ENCODE data around the gene ACKR2. TPM values are rescaled to one million over a fixed set of nuclear protein-coding genes. Genes with fewer than 3 reads are reported as not detected.

Gene ACKR2
- total and polyA plus RNA-seq, 2 of the 13 experiments (the other 11 are each of a cell fraction or from before 2014, with no cell fraction given) = 1.1 to 1.9 TPM

DNA sequence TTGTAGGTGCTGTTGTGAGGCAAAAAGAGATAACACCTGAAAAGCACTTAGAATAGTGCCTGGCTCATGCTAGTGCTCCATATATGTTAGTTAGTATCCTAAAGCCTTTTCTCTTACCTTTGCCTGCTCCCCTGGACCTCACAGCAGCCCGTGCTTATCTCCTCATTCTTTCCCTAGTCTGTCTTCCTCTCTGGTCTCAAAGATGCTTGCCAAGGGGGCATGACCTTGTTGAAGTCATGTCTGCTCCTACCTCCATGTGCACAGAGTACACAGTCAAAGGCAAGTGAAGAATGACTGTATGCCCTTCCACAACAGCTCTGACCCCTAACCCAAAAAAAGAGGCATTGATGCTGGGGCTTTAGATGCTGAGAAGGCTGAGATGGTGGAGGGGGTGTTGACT lies 67.2 kb downstream of the ACKR2 start:
- intact Hi-C loops (cut with micrococcal nuclease; ENCODE audit: unreplicated experiment) (no loop called here), in situ Hi-C loops (cut with HindIII; ENCODE audit: extremely low pct_ligation_motif_present, low pct_unique_long_range_greater_than_20kb) (loop anchor here (5.0 kb wide), 2 partner anchors 39 to 94 kb away; no protein-coding TSS in a partner anchor)
- TF ChIP-seq ZBTB2 (CRISPR knock-in tag; IDR thresholded peaks at IDR 0.05; ENCODE audit: low read depth) (no peak), NR2F6 (IDR thresholded peaks at IDR 0.05) (0 out of 2 replicates have a peak, but pooled peaks have one; percentile 20), NR2F6 (CRISPR knock-in tag; IDR thresholded peaks at IDR 0.05) (no peak), ZNF276 (CRISPR knock-in tag; IDR thresholded peaks at IDR 0.05; ENCODE audit: low read depth) (0 out of 2 replicates have a peak, but pooled peaks have one; percentile 43), ZNF34 (CRISPR knock-in tag; IDR thresholded peaks at IDR 0.05; ENCODE audit: borderline replicate concordance) (0 out of 2 replicates have a peak, but pooled peaks have one; percentile 41)
- ChIA-PET CTCF (ENCODE audit: low intra/inter-chr PET ratio, low total read pairs) (no interaction called here), POLR2A (interaction anchor here (0.9 to 2.6 kb wide), 11 partner anchors 21 to 120 kb away, joined by 3 to 32 read pairs (median 5); partner anchors contain the start of gene HIGD1A)
- no peak for ATAC-seq
- Histone ChIP-seq H3K4me1 (ENCODE audit: insufficient read depth, low read length) (peaks cover 87% of the 10 kb centered on the region), H3K27me3 (ENCODE audit: control insufficient read depth in 1 of 2, insufficient read depth in 2 of 2, low read length in 2 of 2) (no peaks in the 10 kb centered on the region), H2AFZ (ENCODE audit: low read length) (no peak overlapping the region), H3K4me2 (ENCODE audit: low read depth, low read length) (peak overlapping the region; percentile 52), H3K4me3 (replicated peaks in 1 of 3; ENCODE audit: insufficient read depth in 1 of 3, low read depth in 2 of 3, low read length in 3 of 3) (no peak overlapping the region; a peak in 1 of 6 replicates), H3K9me3 (ENCODE audit: low read length) (no peaks in the 10 kb centered on the region), H4K20me1 (ENCODE audit: insufficient read depth, low read length) (no peaks in the 10 kb centered on the region), H3K79me2 (ENCODE audit: insufficient read depth, low read length) (no peaks in the 10 kb centered on the region), H3K27ac (ENCODE audit: extremely low read length, insufficient read depth, low read length) (peak overlapping the region; percentile 68), H3K36me3 (replicated peaks in 1 of 2; ENCODE audit: control insufficient read depth in 1 of 2, insufficient read depth in 2 of 2, low read length in 2 of 2) (no peaks in the 10 kb centered on the region), H3K9ac (ENCODE audit: insufficient read depth, low read depth, low read length) (peak overlapping the region; percentile 26; the same call in 1 of the 2 replicates)
- 57% methylated on average over 1 of the region's 1 CpG for WGBS (ENCODE audit: low lambda C conversion rate)
- no peak for FAIRE-seq
- no peak for DNase-seq (ENCODE audit: low spot score)
- BruUV-seq (replicated peaks) = no TSS peak
